G401.6 (cell line): Measurements from ENCODE around the gene EDN2.

Source experiments
- FAIRE-seq: peaks from 2 replicates; lab custom pipeline; 2012; peaks lifted over from hg19 to GRCh38; lab: Jason Lieb, UNC

EDN2 gene

DNA sequence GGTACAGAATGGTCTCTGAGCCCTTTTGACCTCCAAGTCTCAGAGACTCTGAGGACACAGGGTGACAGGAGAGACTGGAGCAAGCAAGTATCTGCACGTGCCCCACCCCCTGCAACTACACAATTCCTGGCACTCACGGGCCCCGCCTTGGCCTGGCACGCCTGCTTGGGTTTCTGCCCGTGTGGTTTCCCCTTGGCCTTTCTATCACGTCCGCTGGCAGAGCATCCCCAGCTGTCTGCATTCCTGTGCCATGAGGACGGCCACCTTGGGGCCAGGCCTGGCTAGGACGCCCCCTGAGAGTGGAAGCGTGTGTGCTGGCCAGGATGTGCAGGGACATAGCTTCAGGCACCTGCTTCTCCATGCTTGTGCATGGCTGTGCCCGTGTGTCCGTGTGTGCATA is 14.3 kb upstream of the EDN2 start:
- FAIRE-seq: no peak

DNA sequence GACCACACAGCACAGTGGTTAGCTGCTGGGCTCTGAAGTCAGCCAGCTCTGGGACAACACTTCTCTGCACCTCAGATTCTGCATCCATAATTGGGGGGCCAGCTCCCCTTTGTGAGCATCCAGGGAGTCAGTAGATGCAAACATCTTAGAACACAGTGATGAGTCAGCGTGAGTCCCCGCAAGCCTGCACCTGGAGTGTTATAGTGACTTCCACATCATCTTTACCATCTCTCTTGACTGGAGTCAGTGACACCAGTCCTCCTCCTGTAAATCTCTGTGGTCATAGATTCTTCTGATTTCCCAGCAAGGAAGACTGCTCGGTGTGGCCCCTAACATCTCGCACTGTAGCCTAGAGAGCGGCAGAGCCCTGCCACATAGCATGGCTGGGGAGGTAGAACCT is 13.9 kb upstream of the EDN2 start:
- FAIRE-seq: no peak

DNA sequence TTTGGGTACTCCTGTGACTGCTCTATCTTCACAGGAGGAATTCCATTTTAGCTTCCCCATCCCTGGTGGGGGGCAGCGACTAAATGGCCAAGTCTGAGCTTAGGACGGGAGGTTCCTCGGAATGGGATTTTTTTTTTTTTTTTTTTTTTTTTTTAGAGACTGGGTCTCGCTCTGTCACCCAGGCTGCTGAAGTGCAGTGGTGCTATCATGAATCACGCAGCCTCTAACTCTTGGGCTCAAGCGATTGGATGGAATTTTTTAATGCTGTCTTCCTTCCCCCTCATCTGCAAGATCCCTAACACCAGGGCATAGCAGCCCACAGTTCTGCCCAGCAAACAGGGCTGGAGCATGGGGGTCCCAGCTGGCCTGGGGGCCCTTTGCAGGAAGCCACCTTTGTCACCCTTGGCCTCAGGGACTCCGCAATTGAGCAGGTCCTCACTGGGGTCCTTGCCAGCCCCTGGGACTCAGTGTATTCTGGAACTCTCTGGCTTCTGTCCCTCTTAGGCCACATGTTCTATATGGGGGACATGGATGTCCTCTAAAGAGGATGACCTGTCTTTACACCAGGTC is 13.1 kb upstream of the EDN2 start:
- FAIRE-seq: no peak

DNA sequence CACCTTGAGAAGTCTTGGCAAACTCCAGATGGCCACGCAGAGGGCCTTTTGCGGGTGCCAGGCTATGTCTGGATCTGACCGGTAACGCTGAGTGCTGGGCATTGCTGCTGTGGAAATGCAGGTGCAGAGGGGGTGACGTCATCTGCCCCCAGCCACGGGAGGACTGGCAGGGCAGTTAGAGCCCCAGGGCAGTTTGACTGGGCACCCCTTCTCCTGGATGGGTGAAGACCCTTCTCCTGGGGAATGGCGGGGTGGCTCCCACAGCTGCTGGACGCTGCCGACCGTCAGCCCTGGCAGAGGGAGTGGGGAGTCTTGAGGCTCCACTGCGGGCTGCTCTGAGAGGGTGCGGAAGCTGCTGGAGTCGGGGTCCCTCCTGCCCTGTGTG is 12.6 kb upstream of the EDN2 start:
- FAIRE-seq: no peak

DNA sequence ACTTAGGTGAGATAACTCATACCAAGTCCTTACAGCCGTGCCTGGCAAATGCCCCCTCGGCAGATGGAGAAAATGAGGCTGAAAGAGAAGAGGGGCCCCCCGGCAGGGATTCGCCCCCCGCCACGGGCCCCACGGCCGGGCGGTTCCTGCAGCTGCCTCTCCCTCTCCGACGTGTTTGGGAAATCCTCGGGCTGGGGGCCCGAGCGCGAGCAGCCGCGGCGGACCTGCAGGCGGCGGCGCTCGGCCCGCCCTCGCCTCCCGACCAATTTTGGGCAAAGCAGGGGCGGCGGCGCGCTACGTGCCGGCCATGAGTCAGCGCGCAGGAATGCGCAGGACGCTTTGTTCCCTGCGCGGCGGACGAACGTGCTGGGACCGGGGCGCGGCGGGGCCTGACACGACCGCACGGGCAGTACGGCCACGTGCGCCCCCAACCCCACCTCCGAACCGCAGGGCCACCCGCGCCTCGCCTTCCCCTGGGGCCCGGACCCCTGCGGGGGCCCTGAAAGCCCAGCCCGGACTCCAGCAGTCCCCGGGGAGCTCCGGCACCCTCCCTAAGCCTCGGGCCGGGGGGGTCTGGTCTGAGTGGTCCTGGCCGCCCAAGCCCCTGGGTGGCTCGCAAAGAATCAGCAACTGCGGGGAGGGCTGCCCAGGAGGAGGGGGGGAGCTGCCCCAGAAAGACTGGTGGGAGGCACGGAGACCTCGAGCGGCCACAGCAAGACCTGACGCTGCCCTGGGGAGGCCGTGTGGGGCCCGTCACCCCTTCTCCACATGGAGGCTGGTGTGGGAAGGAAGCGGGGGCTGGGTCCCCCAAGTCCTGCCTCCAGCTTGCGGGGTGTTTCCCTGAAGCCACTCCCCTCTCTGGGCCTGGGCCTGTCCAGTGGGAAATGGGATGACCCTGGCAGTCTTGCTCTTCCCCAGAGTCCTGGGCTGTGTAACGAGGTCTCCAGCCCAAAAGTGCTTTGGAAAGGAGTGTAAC is 11.9 kb upstream of the EDN2 start:
- FAIRE-seq: no peak

DNA sequence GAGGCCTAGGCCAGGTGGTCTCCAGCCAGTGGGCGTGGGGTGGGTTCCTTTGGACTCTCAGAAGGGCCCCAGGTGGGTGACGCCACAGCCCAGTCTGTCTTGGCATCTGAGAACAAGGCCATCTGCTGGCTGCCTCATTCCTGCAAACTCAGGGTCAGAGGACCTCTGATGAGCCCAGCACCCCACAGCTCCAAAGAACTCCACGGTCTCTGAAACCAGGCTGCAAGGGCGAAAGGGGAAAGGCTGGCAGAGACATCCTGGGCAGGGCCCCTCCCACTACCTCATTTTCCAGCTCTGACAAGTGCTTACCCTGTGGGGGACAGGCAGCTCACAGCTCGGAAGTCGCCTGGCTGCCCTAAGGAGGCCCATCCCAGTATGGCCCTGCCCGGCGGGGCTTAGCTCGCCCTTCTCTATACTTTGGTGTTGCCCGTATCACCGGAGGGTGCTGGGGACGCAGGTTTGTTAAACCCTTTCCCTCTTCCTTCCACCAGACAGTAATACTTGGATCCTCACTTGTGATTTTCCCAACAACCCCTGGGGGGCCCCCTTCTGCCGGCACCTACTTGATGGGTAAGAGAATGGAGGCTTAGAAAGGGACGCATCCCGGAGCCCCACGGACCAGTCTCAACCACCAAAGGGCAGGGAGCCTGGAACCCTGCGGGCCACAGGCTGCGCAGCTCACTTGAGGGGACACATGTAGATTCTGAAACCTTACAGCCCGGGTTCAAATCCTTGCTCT is 10.9 kb upstream of the EDN2 start:
- FAIRE-seq: no peak

DNA sequence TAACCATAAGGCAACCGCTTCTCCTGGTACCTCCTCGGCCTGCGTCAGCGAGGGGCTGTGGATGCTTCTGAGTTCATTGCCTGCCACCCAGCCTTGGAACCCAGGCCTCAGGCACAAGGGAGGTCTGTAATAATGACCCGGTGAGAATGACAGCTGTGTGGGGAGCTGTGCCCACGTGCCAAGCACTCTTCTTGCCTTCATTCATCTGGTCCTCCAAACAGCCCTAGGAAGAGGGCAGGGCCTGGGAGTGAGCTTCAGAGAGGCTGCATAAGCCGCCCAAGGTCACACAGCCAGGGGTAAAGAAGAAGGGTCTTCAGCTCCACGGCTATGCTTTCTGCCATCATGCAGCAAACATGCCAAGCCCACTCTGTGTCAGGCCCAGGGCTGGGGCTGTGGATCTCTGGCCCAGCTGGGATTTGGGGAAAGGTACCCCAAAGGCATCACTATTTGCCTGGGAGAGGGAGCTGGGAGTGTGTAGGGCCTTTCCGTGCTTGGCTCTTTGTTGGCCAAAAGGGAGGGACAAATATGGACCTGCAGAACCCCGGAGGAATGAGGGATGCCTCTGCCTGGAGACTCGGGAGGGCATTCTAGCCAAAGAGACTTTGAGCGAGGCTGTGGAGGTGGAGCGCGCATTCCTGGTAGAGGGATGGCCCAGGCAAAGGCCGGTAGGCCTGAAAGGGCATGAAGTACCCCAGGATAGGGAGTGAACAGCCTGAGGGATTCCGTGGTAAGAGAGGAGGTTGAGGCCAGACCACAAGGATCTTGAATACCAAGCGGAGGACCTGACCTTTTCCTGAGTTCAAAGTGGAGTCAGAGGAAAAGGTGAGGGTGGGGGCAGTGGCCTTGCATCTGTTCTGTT is 10.1 kb upstream of the EDN2 start:
- FAIRE-seq: no peak

DNA sequence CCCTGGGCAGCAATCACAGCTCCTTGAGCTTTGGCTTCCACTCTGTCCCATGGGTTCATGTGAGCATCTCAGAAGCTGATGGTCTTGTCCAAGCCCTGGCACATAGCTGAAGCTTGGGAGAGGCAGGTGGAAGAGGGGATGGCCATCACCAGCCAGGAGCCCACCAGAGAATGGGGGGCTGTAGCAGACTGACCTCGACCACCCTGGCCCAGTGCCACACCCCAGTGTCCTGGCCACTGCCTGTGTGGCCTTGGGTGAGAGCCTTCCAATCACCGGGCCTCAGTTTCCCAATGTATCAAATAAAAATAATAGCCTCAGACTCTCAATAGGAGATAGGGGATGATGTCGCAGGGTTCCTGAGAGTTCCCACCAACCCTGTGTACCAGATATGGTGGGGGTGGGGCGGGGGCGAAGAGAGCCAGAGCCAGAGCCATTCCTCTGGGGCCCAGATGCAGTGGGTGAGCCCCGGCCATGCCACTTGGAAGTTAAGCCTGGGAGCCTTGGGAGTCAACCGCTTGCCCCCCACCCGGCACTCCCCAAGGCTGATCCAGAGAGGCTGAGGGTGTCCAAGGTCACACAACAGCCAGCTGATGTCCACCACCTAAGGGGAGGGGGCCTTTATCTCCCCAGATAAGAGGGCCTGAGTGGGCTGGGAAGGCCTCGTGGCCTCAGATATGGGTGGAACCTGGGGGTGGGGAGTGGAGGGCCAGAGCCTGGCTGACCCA is 9.3 kb upstream of the EDN2 start:
- no peak for FAIRE-seq

DNA sequence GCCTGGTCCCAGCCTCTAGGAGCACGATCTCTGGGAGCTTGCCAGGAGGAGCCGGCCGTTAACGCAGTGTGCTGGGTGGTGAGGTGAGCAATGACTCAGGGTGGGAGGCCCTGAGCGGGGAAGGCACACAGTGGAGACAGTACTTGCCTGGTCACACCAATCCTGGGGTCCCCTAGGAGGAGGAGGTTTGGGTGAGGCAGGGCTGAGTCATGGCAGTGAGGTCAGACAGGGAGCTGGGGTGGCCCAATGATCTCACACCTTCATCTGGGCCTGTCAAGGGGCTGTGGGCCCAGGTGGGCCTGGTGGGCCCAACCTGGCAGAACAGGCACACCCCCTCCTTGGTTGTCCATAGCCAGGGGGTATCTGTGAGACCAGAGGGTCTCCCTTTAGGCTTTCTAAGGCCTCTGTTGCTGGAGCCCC is 8.6 kb upstream of the EDN2 start:
- no peak for FAIRE-seq

DNA sequence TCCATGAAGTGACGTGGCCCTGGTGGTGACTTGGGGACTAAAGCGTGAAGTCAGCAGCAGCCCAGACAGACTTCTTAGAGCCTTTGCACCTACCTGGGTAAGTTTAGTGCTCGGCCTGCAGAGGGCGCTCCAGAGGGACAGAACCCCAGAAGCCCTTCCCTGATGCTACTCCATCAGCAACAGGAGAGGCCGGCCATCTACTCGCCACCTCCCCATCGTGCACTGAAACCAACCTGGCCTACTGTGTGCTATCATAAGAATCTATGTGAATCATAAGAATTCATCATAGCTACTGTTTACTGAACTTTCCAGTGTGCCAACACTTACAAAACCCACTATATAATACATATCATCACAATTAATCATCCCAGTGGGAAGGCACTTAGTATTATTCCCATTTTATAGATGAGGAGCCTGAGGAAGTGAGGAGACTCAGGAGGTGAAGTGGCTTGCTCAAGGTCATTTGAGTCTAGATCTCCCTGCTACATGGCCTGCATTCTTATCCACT is 7.9 kb upstream of the EDN2 start:
- FAIRE-seq: peak; percentile 42

DNA sequence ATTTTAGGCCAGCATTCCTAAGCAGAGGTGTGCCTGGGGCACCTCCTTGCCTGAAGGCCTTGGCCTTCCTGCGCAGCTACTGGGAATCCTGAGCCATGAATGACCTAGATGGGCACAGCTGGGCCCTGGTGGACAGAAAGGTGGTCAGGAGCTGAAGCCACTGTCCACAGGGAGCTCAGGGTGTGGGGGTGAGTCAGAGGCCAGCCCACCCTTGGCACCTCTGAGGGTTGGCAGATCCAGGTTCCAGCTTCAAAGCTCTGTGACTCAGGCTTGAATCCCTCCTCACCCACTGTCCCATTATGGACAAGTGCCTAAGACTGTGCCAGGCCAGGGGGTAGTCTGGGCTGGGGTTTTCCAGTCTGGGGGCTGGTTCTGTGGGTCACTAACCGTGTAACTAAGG is 6.4 kb upstream of the EDN2 start:
- FAIRE-seq: no peak

DNA sequence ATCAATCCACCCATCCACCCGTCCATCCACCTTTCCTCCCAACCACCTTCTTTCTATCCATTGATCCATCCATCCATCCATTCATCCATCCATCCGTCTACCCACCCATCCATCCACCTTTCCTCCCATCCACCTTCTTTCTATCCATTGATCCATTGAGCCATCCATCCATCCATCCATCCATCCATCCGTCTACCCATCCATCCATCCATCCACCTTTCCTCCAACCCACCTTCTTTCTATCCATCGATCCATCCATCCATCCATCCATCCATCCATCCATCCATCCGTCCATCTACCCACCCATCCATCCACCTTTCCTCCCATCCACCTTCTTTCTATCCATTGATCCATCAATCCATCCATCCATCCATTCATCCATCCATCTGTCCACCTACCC is 5.1 kb upstream of the EDN2 start:
- FAIRE-seq: no peak

DNA sequence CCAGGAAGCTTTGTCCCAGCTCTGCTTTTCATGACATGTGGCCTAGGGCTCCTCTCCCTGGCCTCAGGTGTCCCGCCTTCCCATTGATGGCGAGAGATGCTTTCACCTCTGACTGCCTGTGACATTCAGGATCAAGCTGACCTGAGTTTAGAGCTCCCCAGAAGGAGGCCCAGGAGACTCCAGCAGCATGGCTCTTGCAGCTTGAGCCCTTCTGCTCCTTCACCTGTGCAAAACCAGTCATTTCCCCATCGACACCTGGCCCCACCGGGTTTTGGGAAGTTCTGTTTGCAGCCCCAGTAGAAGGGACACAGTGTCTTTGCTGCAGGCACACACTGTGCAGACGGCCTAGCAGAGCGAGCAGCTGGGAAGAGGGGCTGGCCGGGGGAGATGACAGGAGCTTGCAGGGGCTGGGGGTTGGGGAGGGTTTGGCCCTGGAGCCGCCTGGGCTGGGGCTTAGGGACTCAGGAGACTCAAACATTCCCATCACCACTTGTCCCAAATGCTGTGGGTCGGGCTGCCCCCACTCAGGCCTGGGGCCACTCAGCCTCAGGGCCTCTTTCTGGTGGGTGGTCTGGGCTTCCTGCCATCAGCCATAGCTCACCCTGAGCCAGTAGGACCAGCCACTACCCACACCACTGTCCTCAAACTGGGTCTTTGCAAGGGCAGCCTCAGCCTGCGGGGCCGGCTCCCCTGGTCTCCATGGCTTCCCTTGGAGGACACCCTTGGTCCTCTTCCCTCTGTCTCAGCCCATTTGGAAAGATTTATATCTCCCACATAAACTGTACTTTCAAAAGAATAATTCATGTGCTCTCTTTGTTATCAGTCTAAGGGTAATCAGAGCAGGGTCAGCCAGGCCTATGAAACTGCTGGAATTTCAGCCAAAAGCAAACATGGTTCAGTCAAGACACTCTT is 3.8 kb upstream of the EDN2 start:
- FAIRE-seq: no peak

DNA sequence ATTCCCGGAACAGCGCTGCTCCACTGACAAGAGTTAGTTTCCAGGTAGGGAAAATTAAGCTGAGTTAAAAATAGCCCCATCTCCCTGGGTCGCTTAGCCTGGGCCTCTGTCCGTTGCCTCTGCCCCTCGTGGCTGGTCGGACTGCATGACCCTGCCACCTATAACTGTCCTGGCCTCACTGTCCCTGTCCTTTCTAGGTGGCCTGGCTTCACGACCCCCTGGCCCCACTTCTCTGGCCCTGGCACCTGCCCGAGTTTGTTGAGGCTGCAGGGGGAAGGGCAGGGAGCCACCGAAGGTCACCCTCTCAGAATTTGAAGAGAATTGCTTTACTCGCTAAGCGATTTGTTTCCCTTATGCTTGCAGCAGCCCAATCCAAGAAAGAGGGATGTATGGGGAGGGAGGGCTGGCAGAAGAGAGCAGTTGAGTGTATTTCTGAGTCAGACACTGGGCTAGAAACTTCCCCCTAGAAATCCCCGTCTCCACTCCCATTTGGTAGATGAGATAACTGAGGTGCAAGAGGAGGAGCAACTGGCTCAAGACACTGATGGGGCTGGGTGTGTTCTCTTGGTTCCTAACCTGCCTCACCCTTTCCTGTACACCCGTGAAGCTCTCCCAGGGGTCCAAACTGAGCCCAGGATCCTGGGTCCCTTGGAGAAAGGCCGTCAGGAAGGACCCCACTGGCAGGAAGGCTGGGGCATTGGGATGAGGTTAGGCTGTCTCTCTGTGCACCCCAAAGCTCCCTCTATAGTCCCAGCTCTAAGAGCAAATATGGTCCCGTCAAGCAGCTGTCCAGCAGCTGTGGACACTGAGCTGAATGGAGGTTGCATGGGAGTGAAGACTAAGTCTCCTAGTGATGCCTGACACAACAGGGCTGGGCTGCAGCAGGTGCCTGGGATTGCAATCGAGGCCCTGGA is 2.9 kb upstream of the EDN2 start:
- no peak for FAIRE-seq

DNA sequence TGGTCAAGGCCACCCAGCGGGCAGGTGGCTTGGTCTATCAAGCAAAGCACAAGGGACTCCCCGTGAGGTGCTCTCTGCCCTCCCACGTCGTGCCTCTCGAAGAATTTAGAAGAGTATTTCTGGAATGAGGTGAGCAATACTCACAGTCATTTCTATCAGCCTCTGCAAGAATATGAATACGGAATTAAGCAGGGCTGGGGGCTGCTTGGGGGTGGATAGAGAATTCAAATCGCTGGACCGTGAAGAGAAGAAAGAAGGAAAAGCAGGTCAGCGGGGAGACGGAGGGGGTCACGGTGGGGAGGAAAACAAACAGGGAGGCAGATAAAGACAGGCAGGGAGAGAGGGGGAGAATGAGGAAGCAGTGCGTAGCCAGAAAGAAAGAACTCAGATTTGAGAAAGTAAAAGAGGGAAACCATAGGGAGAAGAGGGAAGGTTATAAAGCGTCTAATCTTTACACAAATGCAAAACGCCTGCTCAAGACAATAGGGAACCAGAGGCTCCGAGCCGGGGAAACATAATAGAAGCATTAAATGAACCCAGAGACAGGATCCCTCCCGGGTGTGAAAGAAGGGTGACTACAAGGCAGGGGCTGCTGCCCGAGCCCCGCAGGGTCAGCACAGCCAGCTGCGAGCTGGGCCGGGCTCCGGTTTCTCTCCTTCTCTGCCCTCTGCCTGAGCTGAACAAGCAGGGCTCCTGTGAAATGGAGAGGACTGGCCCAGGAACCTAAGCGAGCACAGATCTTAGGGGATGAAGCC is 2.1 kb upstream of the EDN2 start:
- peak; percentile 96 for FAIRE-seq

DNA sequence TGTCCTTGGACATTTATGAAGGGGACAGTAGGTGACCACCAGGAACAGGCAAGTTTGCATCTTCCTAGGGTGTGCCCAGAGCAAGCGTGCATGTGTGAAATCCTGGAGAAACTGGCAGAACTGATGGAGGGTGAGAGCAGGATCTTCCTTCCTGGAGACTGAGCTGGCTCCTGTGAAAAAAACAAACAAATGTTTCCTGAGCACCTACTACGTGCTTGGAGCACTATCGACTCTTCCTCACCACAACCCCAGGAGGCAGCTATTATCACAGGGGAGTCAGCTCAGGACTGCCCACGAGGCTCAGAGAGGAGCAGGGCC is 1.5 kb upstream of the EDN2 start:
- no peak for FAIRE-seq

DNA sequence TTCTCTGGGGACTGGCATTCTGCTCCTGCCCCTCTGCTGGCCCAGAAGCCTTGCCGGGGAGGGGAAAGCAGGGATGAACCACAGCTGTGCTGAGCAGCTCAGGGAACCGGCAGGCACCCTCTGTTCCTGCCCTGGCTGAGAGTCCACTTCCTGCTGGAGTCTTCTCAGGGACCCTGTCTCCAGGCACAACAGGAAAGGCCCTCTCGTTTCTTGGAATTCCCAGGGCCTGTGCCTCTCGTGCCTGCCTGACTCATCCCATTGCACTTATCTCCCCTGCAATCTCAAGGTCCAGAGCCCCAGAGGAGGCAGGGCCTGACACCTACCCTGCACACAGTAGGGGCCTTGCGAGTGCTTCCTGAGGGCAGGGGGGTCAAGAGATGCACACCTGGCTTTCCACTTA is 1.1 kb upstream of the EDN2 start:
- FAIRE-seq: no peak

DNA sequence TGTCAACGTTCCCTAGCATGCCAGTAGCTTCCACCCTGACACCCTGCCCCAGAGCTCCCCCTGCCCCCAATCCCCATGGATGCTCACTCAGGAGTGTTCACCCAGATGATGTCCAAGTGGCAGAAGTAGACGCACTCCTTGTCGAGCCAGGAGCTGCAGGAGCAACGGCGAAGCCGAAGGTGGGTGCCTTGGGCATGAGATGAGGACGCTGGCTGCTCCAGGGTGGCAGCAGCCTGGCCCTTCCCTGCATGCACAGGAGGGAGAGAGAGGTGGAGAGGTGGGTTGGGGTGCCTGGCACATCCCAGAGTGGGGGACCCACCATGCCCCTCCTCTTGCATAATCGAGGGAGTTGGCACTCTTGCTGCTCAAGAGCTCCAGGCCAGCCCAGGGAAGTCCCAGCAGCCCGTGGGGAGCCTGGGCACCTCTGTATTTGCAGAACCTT is 502 bp downstream of the EDN2 start:
- FAIRE-seq: no peak
